BJ (cell line): ENCODE results near the gene XYLT1. TPM values are rescaled to one million over a fixed set of nuclear protein-coding genes. Genes with fewer than 3 reads are reported as not detected.
A peak's percentile ranks its signal among the peaks of the same experiment; 100 is the strongest.

Source experiments
- CTCF ChIA-PET: fragments of 350-600 bp; formaldehyde crosslinking; extraction: SDS; loops from one replicate; lab custom pipeline; 2021; ENCODE audit warnings: antibody characterized with exemption, inconsistent platforms; lab: Yijun Ruan, JAX
- POLR2A ChIA-PET: fragments of 300-600 bp; sonication (Branson Sonifier 250); formaldehyde crosslinking; extraction: SDS; loops from one replicate; lab custom pipeline; 2021; ENCODE audit warnings: antibody characterized with exemption; lab: Charles Lee
- DNase-seq: peaks from one replicate; pipeline ENCODE4 v3.0.0-alpha.2; 2011; ENCODE audit warnings: low read depth
- H3K27me3 ChIP-seq: 2 replicates; pipeline ENCODE4 v1.6.0; 2011; ENCODE audit warnings: low read length; ENCODE audit not compliant: control insufficient read depth, insufficient read depth
- H3K36me3 ChIP-seq: 2 replicates; pipeline ENCODE4 v1.5.1; 2011; ENCODE audit warnings: low read length; ENCODE audit not compliant: control insufficient read depth, insufficient read depth
- H3K4me3 ChIP-seq: 2 replicates; pipeline ENCODE4 v1.5.1; 2011; ENCODE audit warnings: low read depth, mild to moderate bottlenecking, control low read depth, low read length
- CTCF ChIP-seq: IDR thresholded peaks from 2 replicates; pipeline ENCODE4 v1.5.1; 2011; ENCODE audit warnings: low read depth, mild to moderate bottlenecking, control low read depth, inconsistent platforms, low read length, moderate library complexity; ENCODE audit not compliant: insufficient read depth
- polyA plus RNA-seq: library from polyadenylated mRNA; depleted of rRNA; stranded (reverse); fragments of >200 nt; gene quantifications from 2 replicates; pipeline ENCODE4 v1.2.3, GENCODE V29; 2011

The XYLT1 gene
- polyA plus RNA-seq, 1 experiment, result 15.9 TPM

GRCh38 chr16:17391715-17392114, 79.0 kb downstream of the XYLT1 start:
- CTCF ChIA-PET, result no interaction called here
- TF ChIP-seq CTCF, result no peak

GRCh38 chr16:17389384-17389783, 81.4 kb downstream of the XYLT1 start:
- no peaks in the 10 kb centered on the region for H3K36me3 ChIP-seq
- no peak for TF ChIP-seq CTCF
- ChIA-PET CTCF (interaction anchor here (0.6 kb wide), 1 partner anchor 8 kb away, joined by 3 read pairs; no protein-coding TSS in a partner anchor), POLR2A (no interaction called here)
- H3K4me3 ChIP-seq, result no peak overlapping the region
- DNase-seq, result peak; percentile 71
- no peaks in the 10 kb centered on the region for H3K27me3 ChIP-seq

More at GRCh38 chr16:17391715-17392114, 79.0 kb downstream of the XYLT1 start:
- DNase-seq, result no peak
- Histone ChIP-seq H3K4me3 (no peak overlapping the region), H3K27me3 (no peaks in the 10 kb centered on the region), H3K36me3 (no peaks in the 10 kb centered on the region)
- POLR2A ChIA-PET, result no interaction called here

- Histone ChIP-seq H3K27me3 (no peaks in the 10 kb centered on the region), H3K4me3 (no peak overlapping the region), H3K36me3 (no peaks in the 10 kb centered on the region)
- DNase-seq, result no peak
- POLR2A ChIA-PET, result no interaction called here
- TF ChIP-seq CTCF, result no peak
- CTCF ChIA-PET, result no interaction called here
Observed at GRCh38 chr16:17387256-17387655, 83.5 kb downstream of the XYLT1 start.

- Histone ChIP-seq H3K4me3 (no peak overlapping the region), H3K36me3 (no peaks in the 10 kb centered on the region), H3K27me3 (no peaks in the 10 kb centered on the region)
- no peak for DNase-seq
- TF ChIP-seq CTCF, result no peak
- ChIA-PET CTCF (no interaction called here), POLR2A (no interaction called here)
Observed at GRCh38 chr16:17386229-17386628, 84.5 kb downstream of the XYLT1 start.

- ChIA-PET CTCF (no interaction called here), POLR2A (no interaction called here)
- no peaks in the 10 kb centered on the region for H3K27me3 ChIP-seq
- TF ChIP-seq CTCF, result no peak
- no peak overlapping the region for H3K4me3 ChIP-seq
- no peak for DNase-seq
- no peaks in the 10 kb centered on the region for H3K36me3 ChIP-seq
Observed at GRCh38 chr16:17384471-17384870, 86.3 kb downstream of the XYLT1 start.
